Measurements from ENCODE around the gene DNAH2.
A peak's percentile ranks its signal among the peaks of the same experiment; 100 is the strongest.

DNAH2 gene

GRCh38 chr17:7855660-7856010 is 138.1 kb downstream of the DNAH2 start:
- DNase-seq (ENCODE audit: extremely low spot score): no peak
- TF ChIP-seq ELF4 (IDR thresholded peaks at IDR 0.05) (no peak), SP1 (IDR thresholded peaks at IDR 0.05) (no peak), NFRKB (IDR thresholded peaks at IDR 0.05) (no peak), ZNF384 (IDR thresholded peaks at IDR 0.05) (no peak)
- TF ChIP-seq, protein P1, sequence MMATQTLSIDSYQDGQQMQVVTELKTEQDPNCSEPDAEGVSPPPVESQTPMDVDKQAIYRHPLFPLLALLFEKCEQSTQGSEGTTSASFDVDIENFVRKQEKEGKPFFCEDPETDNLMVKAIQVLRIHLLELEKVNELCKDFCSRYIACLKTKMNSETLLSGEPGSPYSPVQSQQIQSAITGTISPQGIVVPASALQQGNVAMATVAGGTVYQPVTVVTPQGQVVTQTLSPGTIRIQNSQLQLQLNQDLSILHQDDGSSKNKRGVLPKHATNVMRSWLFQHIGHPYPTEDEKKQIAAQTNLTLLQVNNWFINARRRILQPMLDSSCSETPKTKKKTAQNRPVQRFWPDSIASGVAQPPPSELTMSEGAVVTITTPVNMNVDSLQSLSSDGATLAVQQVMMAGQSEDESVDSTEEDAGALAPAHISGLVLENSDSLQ (IDR thresholded peaks at IDR 0.05): no peak
- CTCF ChIA-PET: interaction anchor here (0.7 to 1.1 kb wide), 2 partner anchors 21 to 32 kb away, joined by 3 read pairs; no protein-coding TSS in a partner anchor
- POLR2A ChIA-PET: interaction anchor here (0.6 to 1.9 kb wide), 5 partner anchors 11 to 40 kb away, joined by 3 to 18 read pairs (median 3); no protein-coding TSS in a partner anchor

- TF ChIP-seq FOXA1 (IDR thresholded peaks at IDR 0.05) (no peak), HDGF (IDR thresholded peaks at IDR 0.05; ENCODE audit: borderline replicate concordance) (no peak), L3MBTL2 (conservative IDR thresholded peaks at IDR 0.05) (0 out of 2 replicates have a peak, but pooled peaks have one; percentile 34), SP1 (IDR thresholded peaks at IDR 0.05) (no peak)
- TF ChIP-seq, protein P1 (IDR thresholded peaks at IDR 0.05): no peak
- ChIA-PET POLR2A (interaction anchor here (0.6 to 1.9 kb wide), 14 partner anchors 11 to 201 kb away, joined by 3 to 18 read pairs (median 5); partner anchors contain the start of genes CNTROB and TRAPPC1), CTCF (interaction anchor here (0.8 to 1.2 kb wide), 5 partner anchors 18 to 134 kb away, joined by 3 to 7 read pairs (median 5); no protein-coding TSS in a partner anchor)
- DNase-seq (ENCODE audit: extremely low spot score): peak; percentile 11
Observed at GRCh38 chr17:7856011-7856810, 138.7 kb downstream of the DNAH2 start.

DNA sequence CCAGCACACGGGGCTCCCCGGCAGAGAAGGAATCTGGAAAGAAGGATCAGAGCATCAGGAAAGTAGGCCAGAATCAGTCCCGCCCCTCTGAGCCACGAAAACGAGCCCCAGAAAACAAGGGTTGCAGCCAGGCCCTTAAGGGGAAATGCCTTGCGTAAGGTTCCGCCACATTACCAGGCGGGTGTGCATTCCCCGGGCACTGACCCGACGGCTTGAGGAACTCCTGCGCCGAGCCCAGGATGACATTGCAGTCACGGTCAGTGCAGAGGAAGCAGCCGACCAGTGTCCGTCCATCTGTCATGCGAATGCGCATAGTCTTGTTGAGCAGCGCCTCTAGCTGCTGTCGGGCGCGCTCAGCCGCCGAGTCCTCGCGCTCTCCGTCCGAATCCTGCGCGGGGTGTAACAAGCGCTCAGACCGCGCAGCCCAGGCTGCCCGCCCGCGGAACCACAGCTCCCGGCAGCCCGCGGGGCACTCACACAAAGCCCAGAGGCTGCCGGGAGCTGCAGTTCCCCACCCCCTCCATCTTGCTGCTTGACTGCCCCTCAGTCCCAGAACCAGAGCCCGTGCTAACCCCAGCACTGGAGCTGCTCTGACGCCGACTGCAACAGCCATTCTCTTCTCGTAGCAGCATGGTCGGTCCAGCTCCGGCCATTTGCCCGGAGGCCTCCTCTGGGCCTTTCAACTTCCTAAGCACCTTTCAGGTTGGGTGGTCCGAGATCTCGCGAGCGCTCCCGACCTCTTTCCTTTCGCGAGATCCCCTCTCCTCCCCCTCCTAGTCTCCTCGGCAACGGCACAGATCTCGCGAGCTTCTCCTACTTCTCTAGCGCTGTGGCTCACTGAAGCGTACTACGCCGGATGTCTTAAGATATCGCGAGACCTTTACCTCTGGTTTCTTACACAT is 139.5 kb downstream of the DNAH2 start, which contains the start of gene NAA38:
TSS of gene NAA38 (minus strand) at position 749 of the 902 bp plus-strand sequence. CDS start at position 653, 96 bp downstream.
- POLR2A ChIA-PET: interaction anchor here (0.6 to 1.9 kb wide), 25 partner anchors 12 to 392 kb away, joined by 3 to 18 read pairs (median 4); partner anchors contain the start of genes CHD3, CNTROB, PFAS and RNF227
- peak; percentile 90 for DNase-seq (ENCODE audit: extremely low spot score)
- TF ChIP-seq L3MBTL2 (conservative IDR thresholded peaks at IDR 0.05) (peak; percentile 25; the same call in 1 of the 2 replicates), FOXA1 (IDR thresholded peaks at IDR 0.05) (no peak)
- CTCF ChIA-PET: interaction anchor here (0.6 to 1.2 kb wide), 11 partner anchors 19 to 200 kb away, joined by 3 to 7 read pairs (median 4); partner anchors contain the start of gene KDM6B

DNA sequence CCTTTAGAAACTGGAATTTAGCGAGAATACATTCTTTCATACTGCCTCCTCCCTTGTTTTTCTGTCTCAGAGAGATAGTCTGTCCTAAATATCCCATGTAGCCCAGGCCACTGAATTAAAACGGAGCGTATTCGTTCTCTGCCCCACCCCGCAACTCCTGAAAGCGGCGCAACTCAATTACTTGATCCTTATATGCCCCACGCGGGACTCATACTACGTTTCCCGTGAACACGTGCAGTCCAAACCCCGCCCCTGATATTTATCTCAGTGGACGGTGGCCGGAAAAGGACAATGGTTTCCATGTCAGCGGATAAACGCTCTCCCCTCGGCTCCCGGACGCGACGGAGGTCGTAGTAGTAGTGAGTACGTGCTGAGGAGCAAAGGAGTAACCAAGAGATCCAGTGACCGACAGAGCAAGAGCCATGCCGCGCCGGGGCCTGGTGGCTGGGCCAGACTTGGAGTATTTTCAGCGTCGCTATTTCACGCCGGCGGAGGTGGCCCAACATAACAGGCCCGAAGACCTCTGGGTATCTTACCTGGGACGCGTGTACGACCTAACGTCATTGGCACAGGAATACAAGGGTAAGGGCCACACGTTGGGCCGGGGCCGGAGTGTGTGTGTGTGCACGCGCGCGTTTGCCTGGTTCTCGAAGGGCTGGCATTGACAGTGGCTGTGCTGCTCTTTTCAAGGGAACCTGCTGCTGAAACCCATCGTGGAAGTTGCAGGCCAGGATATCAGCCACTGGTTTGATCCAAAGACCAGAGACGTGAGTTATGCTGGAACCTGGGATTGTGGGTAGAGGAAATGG is 140.4 kb downstream of the DNAH2 start, which contains the start of gene CYB5D1:
TSS of gene CYB5D1 (plus strand) at position 291 of the 809 bp plus-strand sequence. CDS start at position 423, 132 bp downstream.
- POLR2A ChIA-PET: interaction anchor here (0.6 to 1.9 kb wide), 22 partner anchors 13 to 391 kb away, joined by 3 to 18 read pairs (median 4); partner anchors contain the start of genes CHD3, CNTROB, PFAS and RNF227
- CTCF ChIA-PET: interaction anchor here (0.6 to 1.2 kb wide), 8 partner anchors 23 to 132 kb away, joined by 3 to 7 read pairs (median 4); partner anchors contain the start of gene KDM6B
- peak; percentile 64 for DNase-seq (ENCODE audit: extremely low spot score)
- TF ChIP-seq FOXK2 (IDR thresholded peaks at IDR 0.05) (no peak), TARDBP (IDR thresholded peaks at IDR 0.05) (peak; percentile 26; the same call in 1 of the 2 replicates), SP1 (IDR thresholded peaks at IDR 0.05) (no peak), L3MBTL2 (conservative IDR thresholded peaks at IDR 0.05) (peak; percentile 91)

DNA sequence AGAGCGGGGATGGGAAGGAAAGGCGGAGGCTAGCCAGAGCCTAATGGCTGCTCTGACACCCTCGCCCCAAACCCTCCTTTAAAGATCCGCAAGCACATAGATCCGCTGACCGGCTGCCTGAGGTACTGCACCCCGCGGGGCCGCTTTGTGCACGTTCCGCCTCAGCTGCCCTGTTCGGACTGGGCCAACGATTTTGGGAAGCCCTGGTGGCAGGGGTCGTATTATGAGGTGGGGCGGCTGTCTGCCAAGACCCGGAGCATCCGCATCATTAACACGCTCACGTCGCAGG is 140.9 kb downstream of the DNAH2 start:
- ChIA-PET CTCF (interaction anchor here (0.5 to 2.7 kb wide), 4 partner anchors 24 to 337 kb away, joined by 3 to 8 read pairs (median 5); no protein-coding TSS in a partner anchor), POLR2A (no interaction called here)
- no peak for TF ChIP-seq ARNT (IDR thresholded peaks at IDR 0.05)
- TF ChIP-seq ELF4 (IDR thresholded peaks at IDR 0.05): no peak
- TF ChIP-seq SUZ12 (IDR thresholded peaks at IDR 0.05): no peak
- DNase-seq (ENCODE audit: extremely low spot score): peak; percentile 57

DNA sequence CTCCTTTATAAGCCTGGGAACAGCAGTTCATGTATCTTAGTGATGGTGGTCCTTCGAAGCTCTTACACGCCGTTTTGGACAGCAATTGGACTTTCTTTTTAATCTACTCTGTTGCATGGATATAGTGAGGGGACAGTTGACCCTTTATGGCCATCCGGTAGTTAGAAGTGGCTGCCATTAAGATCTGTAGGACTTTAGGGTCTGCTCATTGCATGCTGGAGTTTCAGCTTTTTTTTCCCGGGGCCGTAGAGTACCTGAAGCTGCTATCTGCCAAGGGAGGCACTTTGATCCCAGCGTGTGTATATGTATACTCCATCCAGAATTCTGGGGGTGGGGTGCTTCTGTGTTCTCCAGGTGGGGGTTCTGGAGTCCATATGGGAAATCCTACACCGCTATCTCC is 141.5 kb downstream of the DNAH2 start:
- no peak for TF ChIP-seq FOXM1 (IDR thresholded peaks at IDR 0.05; ENCODE audit: borderline replicate concordance)
- no peak for TF ChIP-seq FOXA1 (IDR thresholded peaks at IDR 0.05)
- TF ChIP-seq LEF1 (IDR thresholded peaks at IDR 0.05; ENCODE audit: borderline replicate concordance): no peak
- POLR2A ChIA-PET: no interaction called here
- no peak for DNase-seq (ENCODE audit: extremely low spot score)
- CTCF ChIA-PET: interaction anchor here (0.5 to 2.7 kb wide), 6 partner anchors 24 to 337 kb away, joined by 3 to 8 read pairs (median 4); no protein-coding TSS in a partner anchor

Measured in HEK293T (cell line).